HEK293 (cell line): ENCODE results near the gene HAUS5.
A peak's percentile ranks its signal among the peaks of the same experiment; 100 is the strongest.

Experiments used
- GFI1B ChIP-seq: fragments of 450-650 bp; formaldehyde crosslinking; IDR thresholded peaks from 2 replicates; pipeline ENCODE4 v1.5.1; 2016; ENCODE audit warnings: missing biosample characterization, missing genetic modification characterization
- GLI4 ChIP-seq: fragments of 450-650 bp; formaldehyde crosslinking; IDR thresholded peaks from 2 replicates; pipeline ENCODE4 v1.5.1; 2016; ENCODE audit warnings: missing biosample characterization, missing genetic modification characterization
- INSM2 ChIP-seq: fragments of 450-650 bp; formaldehyde crosslinking; IDR thresholded peaks from 2 replicates; pipeline ENCODE4 v1.5.1; 2016; ENCODE audit warnings: missing biosample characterization, missing genetic modification characterization
- OSR2 ChIP-seq: fragments of 450-650 bp; formaldehyde crosslinking; IDR thresholded peaks from 2 replicates; pipeline ENCODE4 v1.5.1; 2016; ENCODE audit warnings: missing biosample characterization, missing genetic modification characterization
- PRDM1 ChIP-seq: fragments of 450-650 bp; formaldehyde crosslinking; IDR thresholded peaks from 2 replicates; pipeline ENCODE4; 2016; ENCODE audit warnings: missing biosample characterization, missing genetic modification characterization
- PRDM10 ChIP-seq: fragments of 450-650 bp; formaldehyde crosslinking; IDR thresholded peaks from 2 replicates; pipeline ENCODE4 v1.5.1; 2016; ENCODE audit warnings: missing biosample characterization, missing genetic modification characterization
- ZBTB20 ChIP-seq: fragments of 450-650 bp; formaldehyde crosslinking; IDR thresholded peaks from 2 replicates; pipeline ENCODE4 v1.5.1; 2016; ENCODE audit warnings: missing biosample characterization, missing genetic modification characterization
- ZBTB7A ChIP-seq: fragments of 450-650 bp; formaldehyde crosslinking; IDR thresholded peaks from 2 replicates; pipeline ENCODE4 v1.5.1; 2016; ENCODE audit warnings: low read depth, missing biosample characterization, missing genetic modification characterization
- ZEB2 ChIP-seq: fragments of 450-650 bp; formaldehyde crosslinking; IDR thresholded peaks from 2 replicates; pipeline ENCODE4 v1.5.1; 2016; ENCODE audit warnings: missing biosample characterization, missing genetic modification characterization
- ZFP37 ChIP-seq: fragments of 450-650 bp; formaldehyde crosslinking; IDR thresholded peaks from 2 replicates; pipeline ENCODE4 v1.5.1; 2016; ENCODE audit warnings: missing biosample characterization, missing genetic modification characterization
- ZNF114 ChIP-seq: fragments of 450-650 bp; formaldehyde crosslinking; IDR thresholded peaks from 2 replicates; pipeline ENCODE4 v1.5.0; 2017; ENCODE audit warnings: missing biosample characterization, missing genetic modification characterization
- ZNF175 ChIP-seq: fragments of 450-650 bp; formaldehyde crosslinking; IDR thresholded peaks from 2 replicates; pipeline ENCODE4 v1.5.1; 2016; ENCODE audit warnings: missing biosample characterization, missing genetic modification characterization
- ZNF211 ChIP-seq: fragments of 450-650 bp; formaldehyde crosslinking; IDR thresholded peaks from 2 replicates; pipeline ENCODE4 v1.5.1; 2016; ENCODE audit warnings: low read depth, missing biosample characterization, missing genetic modification characterization
- ZNF274 ChIP-seq, 2 experiments: fragments of 200-500 bp in 1 of 2; fragments of 450-650 bp in 1 of 2; sonication (Bioruptor generic) in 1 of 2; formaldehyde crosslinking in 1 of 2; IDR thresholded peaks; 2 replicates each; pipeline versions ENCODE4 v1.5.1 to v1.6.1; 2014 to 2016; ENCODE audit warnings: borderline replicate concordance in 1 of 2, inconsistent platforms in 1 of 2, low read length in 1 of 2, missing biosample characterization in 1 of 2, missing genetic modification characterization in 1 of 2
- ZNF335 ChIP-seq: fragments of 450-650 bp; formaldehyde crosslinking; conservative IDR thresholded peaks from 2 replicates; pipeline ENCODE4 v1.5.1; 2016; ENCODE audit warnings: missing biosample characterization, missing genetic modification characterization
- ZNF391 ChIP-seq: fragments of 450-650 bp; formaldehyde crosslinking; IDR thresholded peaks from 2 replicates; pipeline ENCODE4 v1.5.1; 2016; ENCODE audit warnings: low read depth, missing biosample characterization, missing genetic modification characterization, borderline replicate concordance
- ZNF416 ChIP-seq: fragments of 450-650 bp; formaldehyde crosslinking; IDR thresholded peaks from 2 replicates; pipeline ENCODE4 v1.5.1; 2016; ENCODE audit warnings: missing biosample characterization, missing genetic modification characterization
- ZNF561 ChIP-seq: fragments of 450-650 bp; IDR thresholded peaks from 2 replicates; pipeline ENCODE4 v1.5.1; 2018; ENCODE audit warnings: missing biosample characterization, missing genetic modification characterization, borderline replicate concordance
- ZNF623 ChIP-seq: fragments of 450-650 bp; formaldehyde crosslinking; IDR thresholded peaks from 2 replicates; pipeline ENCODE4 v1.5.1; 2016; ENCODE audit warnings: missing biosample characterization, missing genetic modification characterization
- ZNF624 ChIP-seq: fragments of 450-650 bp; formaldehyde crosslinking; IDR thresholded peaks from 2 replicates; pipeline ENCODE4 v1.5.1; 2017; ENCODE audit warnings: missing biosample characterization, missing genetic modification characterization
- ZNF660 ChIP-seq: fragments of 450-650 bp; IDR thresholded peaks from 2 replicates; pipeline ENCODE4 v1.5.1; 2018; ENCODE audit warnings: missing biosample characterization, mild to moderate bottlenecking, missing genetic modification characterization
- ZNF792 ChIP-seq: fragments of 450-650 bp; formaldehyde crosslinking; IDR thresholded peaks from 2 replicates; pipeline ENCODE4 v1.5.1; 2016; ENCODE audit warnings: missing biosample characterization, missing genetic modification characterization
- ZNF830 ChIP-seq: fragments of 450-650 bp; IDR thresholded peaks from 2 replicates; pipeline ENCODE4 v1.5.0; 2018; ENCODE audit warnings: missing biosample characterization, missing genetic modification characterization, low read depth, mild to moderate bottlenecking, moderate library complexity
- TF ChIP-seq, protein P1 (sequence below): IDR thresholded peaks from 2 replicates; pipeline ENCODE4 v1.6.1; 2011; ENCODE audit warnings: mild to moderate bottlenecking, low read depth, low read length, borderline replicate concordance
- TF ChIP-seq, protein P2 (sequence below): fragments of 450-650 bp; formaldehyde crosslinking; IDR thresholded peaks from 2 replicates; pipeline ENCODE4 v1.5.1; 2016; ENCODE audit warnings: missing biosample characterization, missing genetic modification characterization
- TF ChIP-seq, protein P3 (sequence below): fragments of 450-650 bp; formaldehyde crosslinking; IDR thresholded peaks from 2 replicates; pipeline ENCODE4 v1.5.1; 2016; ENCODE audit warnings: missing biosample characterization, missing genetic modification characterization, low read depth
- TF ChIP-seq, protein P4 (sequence below): fragments of 450-650 bp; formaldehyde crosslinking; IDR thresholded peaks from 2 replicates; pipeline ENCODE4 v1.5.1; 2016; ENCODE audit warnings: missing biosample characterization, missing genetic modification characterization

HAUS5 gene

GRCh38 chr19:35648017-35648961, 35.8 kb downstream of the HAUS5 start, which contains the start of gene COX6B1 (continued):
- 0 out of 2 replicates have a peak, but pooled peaks have one; percentile 5 for TF ChIP-seq GFI1B (tag by site-specific recombination)
- no peak for TF ChIP-seq ZNF391 (tag by site-specific recombination)
- TF ChIP-seq PRDM1 (tag by site-specific recombination) = peak; percentile 97
- no peak for TF ChIP-seq ZNF175 (tag by site-specific recombination)
- TF ChIP-seq ZNF561 (tag by site-specific recombination) = no peak; the same call in 1 of the 2 replicates
- no peak for TF ChIP-seq ZNF274 (IDR thresholded peaks at IDR 0.05; ENCODE audit: low read length)
- no peak for TF ChIP-seq ZNF274 (tag by site-specific recombination; IDR thresholded peaks at IDR 0.05; ENCODE audit: borderline replicate concordance)
- no peak for TF ChIP-seq ZNF416
- TF ChIP-seq, protein P1, sequence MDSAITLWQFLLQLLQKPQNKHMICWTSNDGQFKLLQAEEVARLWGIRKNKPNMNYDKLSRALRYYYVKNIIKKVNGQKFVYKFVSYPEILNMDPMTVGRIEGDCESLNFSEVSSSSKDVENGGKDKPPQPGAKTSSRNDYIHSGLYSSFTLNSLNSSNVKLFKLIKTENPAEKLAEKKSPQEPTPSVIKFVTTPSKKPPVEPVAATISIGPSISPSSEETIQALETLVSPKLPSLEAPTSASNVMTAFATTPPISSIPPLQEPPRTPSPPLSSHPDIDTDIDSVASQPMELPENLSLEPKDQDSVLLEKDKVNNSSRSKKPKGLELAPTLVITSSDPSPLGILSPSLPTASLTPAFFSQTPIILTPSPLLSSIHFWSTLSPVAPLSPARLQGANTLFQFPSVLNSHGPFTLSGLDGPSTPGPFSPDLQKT = 0 out of 2 replicates have a peak, but pooled peaks have one; percentile 62
- TF ChIP-seq, protein P2, sequence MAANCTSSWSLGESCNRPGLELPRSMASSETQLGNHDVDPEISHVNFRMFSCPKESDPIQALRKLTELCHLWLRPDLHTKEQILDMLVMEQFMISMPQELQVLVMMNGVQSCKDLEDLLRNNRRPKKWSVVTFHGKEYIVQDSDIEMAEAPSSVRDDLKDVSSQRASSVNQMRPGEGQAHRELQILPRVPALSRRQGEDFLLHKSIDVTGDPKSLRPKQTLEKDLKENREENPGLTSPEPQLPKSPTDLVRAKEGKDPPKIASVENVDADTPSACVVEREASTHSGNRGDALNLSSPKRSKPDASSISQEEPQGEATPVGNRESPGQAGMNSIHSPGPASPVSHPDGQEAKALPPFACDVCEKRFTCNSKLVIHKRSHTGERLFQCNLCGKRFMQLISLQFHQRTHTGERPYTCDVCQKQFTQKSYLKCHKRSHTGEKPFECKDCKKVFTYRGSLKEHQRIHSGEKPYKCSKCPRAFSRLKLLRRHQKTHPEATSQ (tag by site-specific recombination) = peak; percentile 65
- TF ChIP-seq ZNF335 (tag by site-specific recombination) = peak; percentile 96
- peak; percentile 66; the same call in 1 of the 2 replicates for TF ChIP-seq PRDM10
- no peak for TF ChIP-seq ZNF211 (tag by site-specific recombination)
- no peak for TF ChIP-seq GLI4
- TF ChIP-seq ZFP37 = peak; percentile 82; the same call in 1 of the 2 replicates
- peak; percentile 41 for TF ChIP-seq ZEB2 (tag by site-specific recombination)
- no peak for TF ChIP-seq ZNF792 (tag by site-specific recombination)
- TF ChIP-seq ZNF114 (tag by site-specific recombination) = no peak
- peak; percentile 90 for TF ChIP-seq ZBTB20 (tag by site-specific recombination)
- TF ChIP-seq, protein P3, sequence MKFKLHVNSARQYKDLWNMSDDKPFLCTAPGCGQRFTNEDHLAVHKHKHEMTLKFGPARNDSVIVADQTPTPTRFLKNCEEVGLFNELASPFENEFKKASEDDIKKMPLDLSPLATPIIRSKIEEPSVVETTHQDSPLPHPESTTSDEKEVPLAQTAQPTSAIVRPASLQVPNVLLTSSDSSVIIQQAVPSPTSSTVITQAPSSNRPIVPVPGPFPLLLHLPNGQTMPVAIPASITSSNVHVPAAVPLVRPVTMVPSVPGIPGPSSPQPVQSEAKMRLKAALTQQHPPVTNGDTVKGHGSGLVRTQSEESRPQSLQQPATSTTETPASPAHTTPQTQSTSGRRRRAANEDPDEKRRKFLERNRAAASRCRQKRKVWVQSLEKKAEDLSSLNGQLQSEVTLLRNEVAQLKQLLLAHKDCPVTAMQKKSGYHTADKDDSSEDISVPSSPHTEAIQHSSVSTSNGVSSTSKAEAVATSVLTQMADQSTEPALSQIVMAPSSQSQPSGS (tag by site-specific recombination) = peak; percentile 39; the same call in 1 of the 2 replicates
- TF ChIP-seq, protein P4, sequence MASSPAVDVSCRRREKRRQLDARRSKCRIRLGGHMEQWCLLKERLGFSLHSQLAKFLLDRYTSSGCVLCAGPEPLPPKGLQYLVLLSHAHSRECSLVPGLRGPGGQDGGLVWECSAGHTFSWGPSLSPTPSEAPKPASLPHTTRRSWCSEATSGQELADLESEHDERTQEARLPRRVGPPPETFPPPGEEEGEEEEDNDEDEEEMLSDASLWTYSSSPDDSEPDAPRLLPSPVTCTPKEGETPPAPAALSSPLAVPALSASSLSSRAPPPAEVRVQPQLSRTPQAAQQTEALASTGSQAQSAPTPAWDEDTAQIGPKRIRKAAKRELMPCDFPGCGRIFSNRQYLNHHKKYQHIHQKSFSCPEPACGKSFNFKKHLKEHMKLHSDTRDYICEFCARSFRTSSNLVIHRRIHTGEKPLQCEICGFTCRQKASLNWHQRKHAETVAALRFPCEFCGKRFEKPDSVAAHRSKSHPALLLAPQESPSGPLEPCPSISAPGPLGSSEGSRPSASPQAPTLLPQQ (tag by site-specific recombination) = no peak; the same call in 1 of the 2 replicates
- peak; percentile 24; the same call in 1 of the 2 replicates for TF ChIP-seq ZBTB7A (tag by site-specific recombination)
- no peak for TF ChIP-seq ZNF624
- TF ChIP-seq ZNF830 (tag by site-specific recombination) = no peak
- peak; percentile 18; the same call in 1 of the 2 replicates for TF ChIP-seq ZNF623 (tag by site-specific recombination)
- TF ChIP-seq INSM2 (tag by site-specific recombination) = no peak
- TF ChIP-seq OSR2 (tag by site-specific recombination) = peak; percentile 44; the same call in 1 of the 2 replicates
- TF ChIP-seq ZNF660 (tag by site-specific recombination) = 0 out of 2 replicates have a peak, but pooled peaks have one; percentile 28
